Astrocyte (in vitro differentiated cells and primary cell): ENCODE measurements around the gene EFNA5. TPM values are rescaled to one million over a fixed set of nuclear protein-coding genes. Genes with fewer than 3 reads are reported as not detected.
A peak's percentile ranks its signal among the peaks of the same experiment; 100 is the strongest.

Experiments used
- DNase-seq: peaks from one replicate; pipeline ENCODE4 v3.0.0-alpha.2; 2010; ENCODE audit warnings: low read depth
- FAIRE-seq: peaks from 2 replicates; lab custom pipeline; 2011; peaks lifted over from hg19 to GRCh38; lab: Jason Lieb, UNC
- H2AFZ ChIP-seq: 2 replicates; pipeline ENCODE4 v1.6.0; 2012; ENCODE audit warnings: low read depth, low read length, inconsistent platforms
- H3K27ac ChIP-seq: 2 replicates; pipeline ENCODE4 v1.5.1; 2011; ENCODE audit warnings: low read depth, low read length, inconsistent platforms
- H3K27me3 ChIP-seq: 2 replicates; pipeline ENCODE4 v1.6.0; 2011; ENCODE audit warnings: low read length, inconsistent platforms; ENCODE audit not compliant: insufficient read depth
- H3K36me3 ChIP-seq: 2 replicates; pipeline ENCODE4 v1.5.1; 2011; ENCODE audit warnings: low read length, inconsistent platforms; ENCODE audit not compliant: insufficient read depth
- H3K4me1 ChIP-seq: 2 replicates; pipeline ENCODE4 v1.5.1; 2011; ENCODE audit warnings: low read length, inconsistent platforms; ENCODE audit not compliant: insufficient read depth
- H3K4me2 ChIP-seq: 2 replicates; pipeline ENCODE4 v1.6.0; 2012; ENCODE audit warnings: low read length, inconsistent platforms
- H3K4me3 ChIP-seq: 2 replicates; pipeline ENCODE4 v1.5.1; 2011; ENCODE audit warnings: low read depth, mild to moderate bottlenecking, low read length, inconsistent platforms; ENCODE audit not compliant: insufficient read depth
- H3K79me2 ChIP-seq: 2 replicates; pipeline ENCODE4 v1.6.0; 2012; ENCODE audit warnings: mild to moderate bottlenecking, low read length, inconsistent platforms; ENCODE audit not compliant: insufficient read depth
- H3K9ac ChIP-seq: 2 replicates; pipeline ENCODE4 v1.6.0; 2012; ENCODE audit warnings: mild to moderate bottlenecking, low read length, inconsistent platforms
- H3K9me3 ChIP-seq: 2 replicates; pipeline ENCODE4 v1.5.1; 2012; ENCODE audit warnings: low read depth, mild to moderate bottlenecking, low read length, inconsistent platforms; ENCODE audit not compliant: insufficient read depth
- H4K20me1 ChIP-seq: 2 replicates; pipeline ENCODE4 v1.6.0; 2012; ENCODE audit warnings: low read length, inconsistent platforms; ENCODE audit not compliant: insufficient read depth
- H3K27ac Mint-ChIP-seq: one replicate; pipeline ENCODE4 v1.8.0; 2021; ENCODE audit warnings: mild to moderate bottlenecking, mixed read lengths; ENCODE audit not compliant: unreplicated experiment
- H3K27me3 Mint-ChIP-seq: one replicate; pipeline ENCODE4 v1.8.0; 2021; ENCODE audit warnings: low read depth, mixed read lengths; ENCODE audit not compliant: unreplicated experiment
- H3K36me3 Mint-ChIP-seq: one replicate; pipeline ENCODE4 v1.8.0; 2021; ENCODE audit warnings: low read depth, mixed read lengths; ENCODE audit not compliant: unreplicated experiment
- H3K4me1 Mint-ChIP-seq: one replicate; pipeline ENCODE4 v1.8.0; 2021; ENCODE audit warnings: low read depth, mixed read lengths; ENCODE audit not compliant: unreplicated experiment
- H3K4me3 Mint-ChIP-seq: one replicate; pipeline ENCODE4 v1.8.0; 2021; ENCODE audit warnings: mild to moderate bottlenecking, moderate library complexity, mixed read lengths; ENCODE audit not compliant: unreplicated experiment
- H3K9me3 Mint-ChIP-seq: one replicate; pipeline ENCODE4 v1.8.0; 2021; ENCODE audit warnings: mild to moderate bottlenecking, mixed read lengths; ENCODE audit not compliant: unreplicated experiment
- EZH2 ChIP-seq: IDR thresholded peaks from 2 replicates; pipeline ENCODE4 v1.6.1; 2012; ENCODE audit warnings: mild to moderate bottlenecking, low read length, inconsistent platforms; ENCODE audit not compliant: insufficient read depth
- total RNA-seq: library from RNA; stranded (reverse); gene quantifications from 2 replicates; pipeline ENCODE4 v1.2.1, GENCODE V29; 2021
- TF ChIP-seq, protein P1 (sequence below): IDR thresholded peaks from 2 replicates; pipeline ENCODE4 v1.5.1; 2011; ENCODE audit warnings: low read depth, mild to moderate bottlenecking, inconsistent platforms, low read length, moderate library complexity; ENCODE audit not compliant: insufficient read depth

The EFNA5 gene
- total RNA-seq, 1 donor from 2014 or later: 59.3 TPM

DNA sequence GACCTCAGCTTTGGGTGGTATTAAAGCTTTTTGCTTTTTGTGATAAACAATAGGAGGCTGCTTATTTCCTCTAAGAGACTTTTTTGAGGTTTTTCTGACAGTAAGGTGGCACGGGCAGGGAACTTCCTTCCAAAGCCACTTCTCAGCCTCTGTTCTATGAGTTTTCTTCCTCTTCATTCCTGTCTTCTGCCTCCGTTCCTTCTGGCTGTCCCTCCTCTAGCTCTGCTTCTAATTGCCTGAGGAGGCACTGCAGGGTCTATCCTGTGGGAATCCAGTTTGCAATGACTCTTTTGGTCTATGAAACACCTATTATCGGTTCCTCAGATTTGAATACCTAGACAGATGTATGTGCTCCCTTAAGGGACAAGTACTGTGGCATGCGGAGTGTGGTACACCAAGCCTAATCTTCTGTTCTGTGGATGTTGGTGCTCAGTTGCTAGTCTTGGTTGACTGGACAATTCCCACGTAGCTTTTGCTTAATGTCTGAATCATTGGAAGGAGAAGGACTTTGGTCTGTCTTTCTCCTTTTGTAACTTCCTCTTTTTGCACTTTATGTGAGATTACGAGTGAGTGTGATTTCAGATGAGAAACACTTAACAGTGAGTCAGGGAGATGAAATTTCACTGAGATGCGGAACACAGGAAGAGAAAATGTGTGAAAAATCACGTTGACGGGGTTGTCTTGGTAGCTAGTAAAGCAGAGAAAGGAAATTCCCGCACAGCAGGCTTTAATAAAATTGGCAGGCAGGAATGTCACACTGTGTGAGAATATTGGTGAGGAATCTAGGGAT lies 305.2 kb downstream of the EFNA5 start:
- Mint-ChIP-seq H3K27ac (peak overlapping the region; percentile 66), H3K27me3 (no peaks in the 10 kb centered on the region), H3K36me3 (no peaks in the 10 kb centered on the region), H3K4me3 (no peak overlapping the region), H3K9me3 (peaks cover 2% of the 10 kb centered on the region), H3K4me1 (peaks cover 9% of the 10 kb centered on the region)
- FAIRE-seq: no peak
- H2AFZ ChIP-seq: peak overlapping the region; percentile 6
- H3K9me3 ChIP-seq: no peaks in the 10 kb centered on the region
- no peak overlapping the region for H3K9ac ChIP-seq
- DNase-seq: peak; percentile 78
- H4K20me1 ChIP-seq: no peaks in the 10 kb centered on the region
- H3K27me3 ChIP-seq: no peaks in the 10 kb centered on the region
- no peaks in the 10 kb centered on the region for H3K36me3 ChIP-seq
- no peaks in the 10 kb centered on the region for H3K79me2 ChIP-seq
- H3K4me2 ChIP-seq: peak overlapping the region; percentile 31
- no peak overlapping the region for H3K27ac ChIP-seq
- TF ChIP-seq, protein P1, sequence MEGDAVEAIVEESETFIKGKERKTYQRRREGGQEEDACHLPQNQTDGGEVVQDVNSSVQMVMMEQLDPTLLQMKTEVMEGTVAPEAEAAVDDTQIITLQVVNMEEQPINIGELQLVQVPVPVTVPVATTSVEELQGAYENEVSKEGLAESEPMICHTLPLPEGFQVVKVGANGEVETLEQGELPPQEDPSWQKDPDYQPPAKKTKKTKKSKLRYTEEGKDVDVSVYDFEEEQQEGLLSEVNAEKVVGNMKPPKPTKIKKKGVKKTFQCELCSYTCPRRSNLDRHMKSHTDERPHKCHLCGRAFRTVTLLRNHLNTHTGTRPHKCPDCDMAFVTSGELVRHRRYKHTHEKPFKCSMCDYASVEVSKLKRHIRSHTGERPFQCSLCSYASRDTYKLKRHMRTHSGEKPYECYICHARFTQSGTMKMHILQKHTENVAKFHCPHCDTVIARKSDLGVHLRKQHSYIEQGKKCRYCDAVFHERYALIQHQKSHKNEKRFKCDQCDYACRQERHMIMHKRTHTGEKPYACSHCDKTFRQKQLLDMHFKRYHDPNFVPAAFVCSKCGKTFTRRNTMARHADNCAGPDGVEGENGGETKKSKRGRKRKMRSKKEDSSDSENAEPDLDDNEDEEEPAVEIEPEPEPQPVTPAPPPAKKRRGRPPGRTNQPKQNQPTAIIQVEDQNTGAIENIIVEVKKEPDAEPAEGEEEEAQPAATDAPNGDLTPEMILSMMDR: no peak
- no peak for TF ChIP-seq EZH2
- peaks cover 5% of the 10 kb centered on the region for H3K4me1 ChIP-seq
- no peak overlapping the region for H3K4me3 ChIP-seq

DNA sequence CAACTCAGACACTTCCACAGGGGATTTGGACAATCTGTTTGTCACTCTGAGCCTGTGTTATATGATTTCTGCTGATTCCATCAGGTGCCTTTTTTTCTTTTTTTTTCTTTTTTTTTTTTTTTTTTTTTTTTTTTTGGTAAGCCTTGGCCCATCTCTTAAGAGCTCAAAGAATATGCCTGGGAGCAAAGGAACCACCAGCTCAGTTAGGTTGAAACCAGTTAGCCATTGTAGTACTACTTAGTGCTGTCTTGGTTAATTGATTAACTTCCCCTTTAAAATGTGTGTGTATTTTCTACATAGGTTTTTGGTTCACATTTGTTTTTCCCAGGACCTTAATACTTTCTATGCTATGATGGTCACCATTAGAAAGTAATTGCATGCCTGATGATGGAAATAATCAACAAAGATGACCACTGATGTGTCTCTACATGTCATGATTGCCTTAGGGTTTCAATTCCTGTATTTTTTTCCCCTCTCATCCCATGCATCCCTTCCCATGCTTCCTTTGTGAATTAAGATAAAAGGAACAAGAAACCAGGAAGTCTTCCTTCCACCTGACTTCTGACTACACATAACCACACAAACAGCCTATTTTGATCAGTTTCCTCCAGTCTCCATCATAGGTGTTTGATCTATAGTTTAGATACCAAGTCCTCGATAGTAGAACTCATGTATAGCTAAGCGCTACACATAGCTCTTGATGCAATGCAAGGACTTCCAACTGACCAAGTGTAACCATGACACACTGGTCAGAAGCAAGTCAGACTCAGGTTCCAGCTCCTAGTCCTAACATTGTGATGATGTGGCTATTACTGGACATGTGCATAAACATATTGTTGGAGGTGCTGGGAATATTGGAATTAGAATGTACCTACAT lies 306.1 kb downstream of the EFNA5 start:
- Histone ChIP-seq H3K4me1 (peaks cover 5% of the 10 kb centered on the region), H3K9me3 (no peaks in the 10 kb centered on the region), H3K4me2 (no peak overlapping the region), H3K36me3 (no peaks in the 10 kb centered on the region), H2AFZ (no peak overlapping the region), H3K9ac (no peak overlapping the region), H4K20me1 (no peaks in the 10 kb centered on the region), H3K4me3 (no peak overlapping the region), H3K27me3 (no peaks in the 10 kb centered on the region), H3K27ac (no peak overlapping the region), H3K79me2 (no peaks in the 10 kb centered on the region)
- H3K9me3 Mint-ChIP-seq: peaks cover 2% of the 10 kb centered on the region
- H3K27ac Mint-ChIP-seq: no peak overlapping the region
- FAIRE-seq: no peak
- DNase-seq: no peak
- H3K4me3 Mint-ChIP-seq: no peak overlapping the region
- H3K4me1 Mint-ChIP-seq: peaks cover 9% of the 10 kb centered on the region
- no peaks in the 10 kb centered on the region for H3K36me3 Mint-ChIP-seq
- no peaks in the 10 kb centered on the region for H3K27me3 Mint-ChIP-seq
- TF ChIP-seq, protein P1: no peak
- no peak for TF ChIP-seq EZH2
